SK-N-SH (cell line): ENCODE data around the gene CFAP97D1.

Experiments used
- CTCF ChIP-seq: fragments of 200-600 bp; sonication (generic); IDR thresholded peaks from 2 replicates; pipeline ENCODE4 v1.6.1; 2017; ENCODE audit warnings: antibody characterized with exemption, mild to moderate bottlenecking, moderate library complexity
- JUND ChIP-seq: IDR thresholded peaks from 2 replicates; pipeline ENCODE4 v1.4.0; 2012
- RAD21 ChIP-seq: IDR thresholded peaks from 2 replicates; pipeline ENCODE4 v1.6.1; 2012; ENCODE audit warnings: mild to moderate bottlenecking, low read length
- REST ChIP-seq: IDR thresholded peaks from 2 replicates; pipeline ENCODE4 v1.6.1; 2012; ENCODE audit warnings: mild to moderate bottlenecking, low read depth, low read length, moderate library complexity
- SMC3 ChIP-seq: IDR thresholded peaks from 2 replicates; pipeline ENCODE4 v1.6.1; 2012; ENCODE audit warnings: low read depth, low read length, improper control_type of control experiment

DNA sequence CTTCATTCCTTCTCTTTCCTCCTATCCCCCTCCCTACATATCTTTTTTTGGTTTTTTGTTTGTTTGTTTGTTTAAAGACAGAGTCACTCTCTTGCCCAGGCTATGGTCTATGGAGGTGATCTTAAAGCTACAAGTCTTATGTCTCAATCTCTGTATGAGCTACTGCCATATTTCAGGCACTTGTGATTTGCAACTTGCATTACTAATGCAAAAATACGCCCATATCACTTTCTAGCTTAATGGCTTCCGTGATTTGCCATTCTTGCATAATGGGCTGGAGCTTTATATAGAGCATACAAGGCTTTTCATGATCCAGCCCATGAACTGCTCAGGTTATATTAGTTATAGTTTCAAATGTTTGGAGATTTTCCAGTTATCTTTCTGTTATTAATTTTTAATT is 7.5 kb downstream of the CFAP97D1 start:
- TF ChIP-seq CTCF (no peak), JUND (no peak), RAD21 (no peak), SMC3 (no peak), REST (no peak)
